Measurements from ENCODE around the gene XCR1. TPM values are rescaled to one million over a fixed set of nuclear protein-coding genes. Genes with fewer than 3 reads are reported as not detected.

XCR1 gene, protein sequence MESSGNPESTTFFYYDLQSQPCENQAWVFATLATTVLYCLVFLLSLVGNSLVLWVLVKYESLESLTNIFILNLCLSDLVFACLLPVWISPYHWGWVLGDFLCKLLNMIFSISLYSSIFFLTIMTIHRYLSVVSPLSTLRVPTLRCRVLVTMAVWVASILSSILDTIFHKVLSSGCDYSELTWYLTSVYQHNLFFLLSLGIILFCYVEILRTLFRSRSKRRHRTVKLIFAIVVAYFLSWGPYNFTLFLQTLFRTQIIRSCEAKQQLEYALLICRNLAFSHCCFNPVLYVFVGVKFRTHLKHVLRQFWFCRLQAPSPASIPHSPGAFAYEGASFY
- total RNA-seq (1.4 TPM), polyA plus RNA-seq (ENCODE audit: insufficient read depth, low read depth, low replicate concordance) (not detected)
- long read RNA-seq, donor 1: 0 reads
- long read RNA-seq, donor 2: 0 reads
- long read RNA-seq, donor 3: 0 reads
- long read RNA-seq, donor 4: 0 reads
- long read RNA-seq, donor 5: 0 reads
- long read RNA-seq, donor 6: 0 reads
- long read RNA-seq, donor 7: 0 reads
- long read RNA-seq, donor 8: 0 reads
- long read RNA-seq, donor 9: 0 reads
- long read RNA-seq, donor 10: 0 reads

DNA sequence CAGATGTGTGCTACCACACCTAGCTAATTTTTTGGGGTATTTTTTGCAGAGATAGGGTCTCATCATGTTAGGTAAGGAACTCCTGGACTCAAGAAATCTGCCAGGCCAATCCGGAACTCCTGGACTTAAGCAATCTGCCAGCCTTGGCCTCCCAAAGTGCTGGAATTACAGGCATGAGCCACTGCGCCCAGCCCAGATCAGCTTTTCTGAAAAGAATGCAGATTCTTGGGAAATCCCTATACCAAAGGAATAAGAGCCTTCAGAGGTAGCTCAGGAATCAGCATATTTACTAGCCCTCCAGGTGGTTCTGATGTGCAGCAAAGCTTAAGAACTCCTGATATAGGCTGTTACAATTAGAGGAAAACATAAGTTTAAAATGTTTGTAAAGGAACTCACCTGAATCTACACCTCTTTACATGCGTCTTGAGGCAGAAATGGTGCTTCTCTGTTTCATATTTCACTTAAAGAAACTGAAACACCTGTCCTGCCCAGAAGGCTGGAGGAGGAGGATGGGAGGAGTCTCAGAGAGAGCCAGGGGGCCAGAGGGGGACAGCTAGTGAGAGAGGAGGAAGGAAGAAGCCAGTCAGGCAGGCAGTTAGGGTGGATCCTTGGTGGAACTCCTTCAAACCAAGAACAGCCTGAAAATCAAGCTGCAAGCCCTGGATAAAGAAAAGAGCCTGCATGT, at the start of gene XCR1:
Gene XCR1, minus strand, starts transcription at position 463 of the 685 bp plus-strand sequence. CDS start 5,536 bp downstream, outside the sequence.
- no peaks in the 10 kb centered on the region for H3K36me3 ChIP-seq (ENCODE audit: control insufficient read depth in 2 of 3, insufficient read depth in 3 of 3, low read length in 3 of 3)
- TF ChIP-seq, protein P1, sequence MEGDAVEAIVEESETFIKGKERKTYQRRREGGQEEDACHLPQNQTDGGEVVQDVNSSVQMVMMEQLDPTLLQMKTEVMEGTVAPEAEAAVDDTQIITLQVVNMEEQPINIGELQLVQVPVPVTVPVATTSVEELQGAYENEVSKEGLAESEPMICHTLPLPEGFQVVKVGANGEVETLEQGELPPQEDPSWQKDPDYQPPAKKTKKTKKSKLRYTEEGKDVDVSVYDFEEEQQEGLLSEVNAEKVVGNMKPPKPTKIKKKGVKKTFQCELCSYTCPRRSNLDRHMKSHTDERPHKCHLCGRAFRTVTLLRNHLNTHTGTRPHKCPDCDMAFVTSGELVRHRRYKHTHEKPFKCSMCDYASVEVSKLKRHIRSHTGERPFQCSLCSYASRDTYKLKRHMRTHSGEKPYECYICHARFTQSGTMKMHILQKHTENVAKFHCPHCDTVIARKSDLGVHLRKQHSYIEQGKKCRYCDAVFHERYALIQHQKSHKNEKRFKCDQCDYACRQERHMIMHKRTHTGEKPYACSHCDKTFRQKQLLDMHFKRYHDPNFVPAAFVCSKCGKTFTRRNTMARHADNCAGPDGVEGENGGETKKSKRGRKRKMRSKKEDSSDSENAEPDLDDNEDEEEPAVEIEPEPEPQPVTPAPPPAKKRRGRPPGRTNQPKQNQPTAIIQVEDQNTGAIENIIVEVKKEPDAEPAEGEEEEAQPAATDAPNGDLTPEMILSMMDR (IDR thresholded peaks at IDR 0.05; ENCODE audit: borderline replicate concordance, extremely low read depth, insufficient read depth): no peak
- H3K9me3 ChIP-seq (ENCODE audit: control insufficient read depth in 2 of 3, insufficient read depth in 1 of 3, low read length in 3 of 3): peaks cover 0 to 7% (median 6%) of the 10 kb centered on the region in 3 donors
- H3K4me3 ChIP-seq (ENCODE audit: low read length in 3 of 3): no peak within 1 kb of the TSS
- no peak for DNase-seq
- no peak for FAIRE-seq
- H3K27me3 ChIP-seq (ENCODE audit: control insufficient read depth, insufficient read depth, low read length): no peaks in the 10 kb centered on the region
- H3K27ac ChIP-seq (ENCODE audit: low read depth in 2 of 2, low read length in 2 of 2): no peak within 1 kb of the TSS
- H3K4me1 ChIP-seq (ENCODE audit: control insufficient read depth in 2 of 3, insufficient read depth in 2 of 3, low read depth in 1 of 3, low read length in 3 of 3): no peaks in the 10 kb centered on the region
- no peak within 1 kb of the TSS for H3K9ac ChIP-seq (ENCODE audit: low read length in 3 of 3)
- intact Hi-C loops (cut with DNase I): no loop called here

DNA sequence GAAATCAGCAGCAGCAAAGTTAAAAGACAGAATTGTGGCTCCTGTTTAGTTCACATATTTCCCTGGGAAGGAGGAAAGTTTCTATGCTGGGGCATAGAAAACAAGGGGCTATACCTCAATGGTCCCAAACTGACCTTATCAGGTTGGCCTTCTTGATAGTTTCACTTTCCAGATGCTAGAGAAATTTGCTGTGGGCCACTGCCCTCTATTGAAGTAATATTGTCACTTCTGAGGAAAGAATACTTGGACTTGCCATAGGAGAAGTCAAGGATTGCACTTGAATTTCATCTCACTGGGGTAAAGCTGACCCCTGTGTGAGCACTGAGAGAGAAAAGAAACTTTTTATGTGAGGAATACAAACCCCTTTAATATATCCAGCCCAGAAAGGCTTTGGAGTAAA, 49.3 kb upstream of the XCR1 start:
- H3K4me1 ChIP-seq (ENCODE audit: control insufficient read depth in 2 of 3, insufficient read depth in 2 of 3, low read depth in 1 of 3, low read length in 3 of 3): peaks cover 0 to 10% (median 3%) of the 10 kb centered on the region in 3 donors
- H3K27me3 ChIP-seq (ENCODE audit: control insufficient read depth, insufficient read depth, low read length): no peaks in the 10 kb centered on the region
- no peak for DNase-seq
- H3K27ac ChIP-seq (ENCODE audit: low read depth in 2 of 2, low read length in 2 of 2): no peak overlapping the region
- no peak for FAIRE-seq
- no peak overlapping the region for H3K4me3 ChIP-seq (ENCODE audit: low read length in 3 of 3)
- no peaks in the 10 kb centered on the region for H3K9me3 ChIP-seq (ENCODE audit: control insufficient read depth in 2 of 3, insufficient read depth in 1 of 3, low read length in 3 of 3)
- H3K9ac ChIP-seq (ENCODE audit: low read length in 3 of 3): no peak overlapping the region
- intact Hi-C loops (cut with DNase I): loop anchor here (5.0 kb wide), 1 partner anchor 134 kb away; the partner anchor contains the start of gene CXCR6
- no peaks in the 10 kb centered on the region for H3K36me3 ChIP-seq (ENCODE audit: control insufficient read depth in 2 of 3, insufficient read depth in 3 of 3, low read length in 3 of 3)
- TF ChIP-seq, protein P1 (IDR thresholded peaks at IDR 0.05; ENCODE audit: borderline replicate concordance, extremely low read depth, insufficient read depth): no peak

DNA sequence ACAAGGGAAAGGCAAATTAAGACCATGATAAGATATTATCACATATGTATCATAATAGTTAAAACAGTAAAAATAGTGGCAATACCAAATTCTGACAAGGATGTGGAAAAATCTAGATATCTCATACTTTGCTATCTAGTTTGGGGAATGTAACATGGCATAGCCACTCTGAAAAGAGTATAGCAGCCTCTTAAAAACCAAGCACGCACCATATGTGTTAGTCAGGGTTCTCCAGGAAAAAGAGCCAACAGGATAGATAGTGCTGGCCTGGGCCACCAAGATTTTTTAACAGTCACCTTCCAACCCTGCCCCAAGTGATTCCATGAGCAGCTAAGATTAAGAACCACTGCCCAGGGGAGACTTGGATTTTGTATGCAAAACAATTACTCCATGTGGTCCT, 48.5 kb upstream of the XCR1 start:
- Histone ChIP-seq H3K4me3 (ENCODE audit: low read length in 3 of 3) (no peak overlapping the region), H3K4me1 (ENCODE audit: control insufficient read depth in 2 of 3, insufficient read depth in 2 of 3, low read depth in 1 of 3, low read length in 3 of 3) (peaks cover 0 to 8% (median 3%) of the 10 kb centered on the region in 3 donors), H3K27ac (ENCODE audit: low read depth in 2 of 2, low read length in 2 of 2) (no peak overlapping the region), H3K36me3 (ENCODE audit: control insufficient read depth in 2 of 3, insufficient read depth in 3 of 3, low read length in 3 of 3) (no peaks in the 10 kb centered on the region), H3K27me3 (ENCODE audit: control insufficient read depth, insufficient read depth, low read length) (no peaks in the 10 kb centered on the region), H3K9me3 (ENCODE audit: control insufficient read depth in 2 of 3, insufficient read depth in 1 of 3, low read length in 3 of 3) (no peaks in the 10 kb centered on the region), H3K9ac (ENCODE audit: low read length in 3 of 3) (no peak overlapping the region)
- TF ChIP-seq, protein P1 (IDR thresholded peaks at IDR 0.05; ENCODE audit: borderline replicate concordance, extremely low read depth, insufficient read depth): no peak
- DNase-seq (no peak), FAIRE-seq (no peak)
- intact Hi-C loops (cut with DNase I): loop anchor here (5.0 kb wide), 1 partner anchor 134 kb away; the partner anchor contains the start of gene CXCR6
